Medulla oblongata (tissue), 1 donor: Measurements from ENCODE around the gene PTAFR.
A peak's percentile ranks its signal among the peaks of the same experiment; 100 is the strongest.

Experiments
- DNase-seq: peaks from one replicate; pipeline ENCODE4 v3.0.0-alpha.2; 2015; ENCODE audit errors: extremely low spot score

The PTAFR gene

GRCh38 chr1:28178690-28179485, 2.4 kb upstream of the PTAFR start:
- no peak for DNase-seq

- no peak for DNase-seq
Observed at GRCh38 chr1:28175955-28176485, 470 bp downstream of the PTAFR start.

- no peak for DNase-seq
Observed at GRCh38 chr1:28173980-28174297, 2.6 kb downstream of the PTAFR start.

- DNase-seq = peak; percentile 63
Observed at GRCh38 chr1:28173151-28173979, 3.1 kb downstream of the PTAFR start.

- DNase-seq = peak; percentile 82
Observed at GRCh38 chr1:28172713-28173150, 3.8 kb downstream of the PTAFR start.

GRCh38 chr1:28171246-28171645, 5.2 kb downstream of the PTAFR start:
- no peak for DNase-seq

GRCh38 chr1:28170001-28170596, 6.4 kb downstream of the PTAFR start:
- DNase-seq = no peak

- DNase-seq = peak; percentile 83
Observed at GRCh38 chr1:28163496-28164161, 12.9 kb downstream of the PTAFR start.

- DNase-seq = no peak
Observed at GRCh38 chr1:28162151-28162550, 14.3 kb downstream of the PTAFR start.

- DNase-seq = peak; percentile 40
Observed at GRCh38 chr1:28161751-28162150, 14.7 kb downstream of the PTAFR start.

- no peak for DNase-seq
Observed at GRCh38 chr1:28160782-28161266, 15.7 kb downstream of the PTAFR start.

- DNase-seq = no peak
Observed at GRCh38 chr1:28159680-28160079, 16.8 kb downstream of the PTAFR start.

GRCh38 chr1:28159243-28159642, 17.2 kb downstream of the PTAFR start:
- DNase-seq = no peak

- no peak for DNase-seq
Observed at GRCh38 chr1:28157894-28158293, 18.6 kb downstream of the PTAFR start.

GRCh38 chr1:28156821-28157220, 19.7 kb downstream of the PTAFR start:
- peak; percentile 49 for DNase-seq

GRCh38 chr1:28155628-28156027, 20.9 kb downstream of the PTAFR start:
- DNase-seq = no peak

GRCh38 chr1:28154078-28154594, 22.4 kb downstream of the PTAFR start:
- DNase-seq = no peak

GRCh38 chr1:28150125-28150780, 26.2 kb downstream of the PTAFR start:
- DNase-seq = no peak

GRCh38 chr1:28148880-28149195, 27.7 kb downstream of the PTAFR start:
- DNase-seq = no peak

- DNase-seq = no peak
Observed at GRCh38 chr1:28147264-28148094, 29.0 kb downstream of the PTAFR start.
